Astrocyte of the hippocampus (primary cell): Measurements from ENCODE around the gene SRRM4.
A peak's percentile ranks its signal among the peaks of the same experiment; 100 is the strongest.

Source experiments
- DNase-seq: peaks from one replicate; pipeline ENCODE4 v3.0.0; 2011; ENCODE audit warnings: low read depth, low spot score

SRRM4 gene

GRCh38 chr12:119115296-119115905 is 134.1 kb downstream of the SRRM4 start:
- peak; percentile 57 for DNase-seq

GRCh38 chr12:119117936-119118335 is 136.6 kb downstream of the SRRM4 start:
- no peak for DNase-seq

GRCh38 chr12:119118625-119119024 is 137.3 kb downstream of the SRRM4 start:
- no peak for DNase-seq

GRCh38 chr12:119122047-119122446 is 140.7 kb downstream of the SRRM4 start:
- no peak for DNase-seq

- no peak for DNase-seq
These were observed 141.4 kb downstream of the SRRM4 start for GRCh38 chr12:119122751-119123150.

GRCh38 chr12:119128527-119128926 is 147.2 kb downstream of the SRRM4 start:
- DNase-seq = no peak

- no peak for DNase-seq
These were observed 148.6 kb downstream of the SRRM4 start for GRCh38 chr12:119129827-119130434.

- no peak for DNase-seq
These were observed 149.2 kb downstream of the SRRM4 start for GRCh38 chr12:119130523-119130922.

GRCh38 chr12:119134284-119135072 is 153.1 kb downstream of the SRRM4 start:
- DNase-seq = no peak

- DNase-seq = no peak
These were observed 155.6 kb downstream of the SRRM4 start for GRCh38 chr12:119136811-119137410.

GRCh38 chr12:119139448-119139847 is 158.1 kb downstream of the SRRM4 start:
- no peak for DNase-seq

- no peak for DNase-seq
These were observed 164.0 kb downstream of the SRRM4 start for GRCh38 chr12:119145367-119145766.

- DNase-seq = no peak
These were observed 166.6 kb downstream of the SRRM4 start for GRCh38 chr12:119147847-119148448.

GRCh38 chr12:119149270-119149669 is 167.9 kb downstream of the SRRM4 start:
- no peak for DNase-seq

- no peak for DNase-seq
These were observed 170.2 kb downstream of the SRRM4 start for GRCh38 chr12:119151445-119152026.

- DNase-seq = peak; percentile 4
These were observed 172.4 kb downstream of the SRRM4 start for GRCh38 chr12:119153477-119154434.

GRCh38 chr12:119154435-119154818 is 173.1 kb downstream of the SRRM4 start:
- DNase-seq = no peak

GRCh38 chr12:119156401-119157044 is 175.2 kb downstream of the SRRM4 start:
- DNase-seq = no peak

GRCh38 chr12:119157528-119157927 is 176.2 kb downstream of the SRRM4 start:
- DNase-seq = no peak

GRCh38 chr12:119157978-119158377 is 176.6 kb downstream of the SRRM4 start:
- DNase-seq = no peak
